Muscle layer of duodenum (tissue), 2 donors: ENCODE results near the gene MYO3B.
"Not testable (repeated sequence)": the region's sequence is repeated elsewhere in the genome, so short reads cannot be mapped to it uniquely, and the experiment has no call there.

Experiments used
- H3K27ac ChIP-seq: one replicate; pipeline ENCODE4 v1.7.0; 2013; ENCODE audit warnings: mild to moderate bottlenecking, low read length
- H3K27me3 ChIP-seq: one replicate; pipeline ENCODE4 v1.7.0; 2013; ENCODE audit warnings: low read depth, mild to moderate bottlenecking, control low read depth, low read length
- H3K36me3 ChIP-seq, 2 donors: one replicate each; pipeline ENCODE4 v1.7.0; 2013; ENCODE audit warnings: low read length in 2 of 2, control low read depth in 1 of 2, mild to moderate bottlenecking in 1 of 2; ENCODE audit not compliant: insufficient read depth in 2 of 2, control insufficient read depth in 1 of 2
- H3K4me1 ChIP-seq, 2 donors: one replicate each; pipeline ENCODE4 v1.7.0; 2013; ENCODE audit warnings: low read length in 2 of 2, mild to moderate bottlenecking in 2 of 2, control low read depth in 1 of 2, moderate library complexity in 1 of 2; ENCODE audit not compliant: insufficient read depth in 2 of 2, control insufficient read depth in 1 of 2
- H3K4me3 ChIP-seq, 2 donors: one replicate each; pipeline ENCODE4 v1.7.0; 2013; ENCODE audit warnings: low read length in 2 of 2, low read depth in 1 of 2, mild to moderate bottlenecking in 1 of 2
- H3K9me3 ChIP-seq, 2 donors: one replicate each; pipeline ENCODE4 v1.7.0; 2013; ENCODE audit warnings: low read length in 2 of 2, control low read depth in 1 of 2, mild to moderate bottlenecking in 1 of 2; ENCODE audit not compliant: control insufficient read depth in 1 of 2
- donor health status: healthy.

MYO3B gene

DNA sequence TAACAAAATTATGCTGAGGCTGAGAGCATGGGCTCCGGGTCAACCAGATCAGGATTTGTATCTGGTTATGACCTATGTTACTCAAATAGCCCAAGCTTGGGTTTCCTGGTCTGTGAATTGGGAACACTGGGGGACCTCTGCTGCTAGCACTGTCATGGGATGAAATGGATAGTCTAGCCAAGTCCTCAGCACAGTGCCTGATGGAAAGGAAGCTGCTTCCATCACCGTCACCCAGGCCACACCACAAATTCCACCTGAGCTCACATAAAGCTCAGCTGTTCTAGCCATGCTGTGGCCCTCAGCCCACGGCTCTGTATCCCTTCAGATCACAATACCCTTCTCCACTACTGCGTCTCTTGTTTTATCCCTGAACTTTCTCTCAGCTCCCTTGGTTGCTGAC is 357.6 kb downstream of the MYO3B start:
- Histone ChIP-seq H3K27ac (no peak overlapping the region), H3K9me3 (no peaks in the 10 kb centered on the region), H3K36me3 (no peaks in the 10 kb centered on the region), H3K4me1 (peaks cover 0 to 4% of the 10 kb centered on the region in 2 donors), H3K27me3 (no peaks in the 10 kb centered on the region), H3K4me3 (no peak overlapping the region)

DNA sequence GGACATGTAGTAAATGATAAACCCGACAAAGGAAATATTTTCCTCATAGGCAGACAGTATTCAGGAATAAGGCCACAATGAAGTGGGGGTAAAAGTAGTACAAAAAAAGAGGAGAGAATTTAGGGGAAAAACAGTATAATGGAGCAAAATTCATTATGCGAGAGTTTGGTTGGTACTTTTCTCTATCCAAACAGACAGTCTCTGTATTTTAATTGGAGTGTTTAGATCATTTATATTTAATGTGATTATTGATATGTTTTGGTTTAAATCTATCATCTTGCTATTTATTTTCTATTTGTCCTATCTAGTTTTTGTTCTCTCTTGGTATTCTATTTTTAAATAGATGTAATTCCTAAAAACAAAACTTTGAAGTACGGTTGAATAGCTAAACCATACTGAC is 366.9 kb downstream of the MYO3B start:
- no peaks in the 10 kb centered on the region for H3K27me3 ChIP-seq
- H3K4me1 ChIP-seq = no peaks in the 10 kb centered on the region
- H3K36me3 ChIP-seq = no peaks in the 10 kb centered on the region
- peaks cover 0 to 4% of the 10 kb centered on the region in 2 donors for H3K9me3 ChIP-seq
- H3K4me3 ChIP-seq = no peak overlapping the region
- H3K27ac ChIP-seq = no peak overlapping the region

DNA sequence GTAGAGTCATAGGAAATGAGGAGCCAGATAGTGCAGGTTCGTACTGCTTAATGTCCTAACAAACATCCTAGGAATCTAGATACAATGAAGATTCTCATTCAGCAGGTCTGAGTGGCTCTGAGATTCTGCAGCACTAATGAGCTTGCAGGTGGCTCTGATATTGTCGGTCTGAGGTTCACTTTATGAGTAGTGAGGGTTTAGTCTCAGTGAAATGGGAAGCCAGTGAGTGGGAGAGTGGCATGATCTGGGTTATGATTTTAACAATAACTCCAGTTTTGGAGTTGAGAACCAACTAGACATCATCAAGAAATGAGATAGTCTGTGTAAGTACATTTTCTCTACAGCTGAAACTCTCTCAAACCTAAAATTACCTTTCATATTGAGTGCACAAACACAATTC is 370.4 kb downstream of the MYO3B start:
- Histone ChIP-seq H3K4me1 (no peaks in the 10 kb centered on the region), H3K27ac (no peak overlapping the region), H3K9me3 (peaks cover 0 to 15% of the 10 kb centered on the region in 2 donors), H3K27me3 (no peaks in the 10 kb centered on the region), H3K36me3 (no peaks in the 10 kb centered on the region), H3K4me3 (no peak overlapping the region)

DNA sequence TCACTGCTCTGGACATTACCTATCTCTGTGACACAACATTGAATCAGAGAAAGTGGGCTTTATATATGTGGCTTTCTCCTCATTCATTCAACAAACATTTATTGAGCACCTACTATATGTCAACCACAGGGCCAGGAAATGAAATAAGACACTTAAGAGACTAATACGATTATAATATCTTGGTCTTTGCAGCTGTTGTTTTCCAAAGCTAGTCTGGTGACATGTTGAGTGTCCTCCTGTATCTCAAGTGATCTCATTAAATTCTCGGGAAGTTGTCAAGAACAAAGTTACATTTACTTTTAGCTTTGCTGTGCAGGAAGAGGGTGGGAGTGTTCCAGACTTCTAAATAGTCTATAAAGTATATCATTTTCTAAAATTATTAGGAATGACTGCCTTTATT is 372.6 kb downstream of the MYO3B start:
- no peak overlapping the region for H3K4me3 ChIP-seq

DNA sequence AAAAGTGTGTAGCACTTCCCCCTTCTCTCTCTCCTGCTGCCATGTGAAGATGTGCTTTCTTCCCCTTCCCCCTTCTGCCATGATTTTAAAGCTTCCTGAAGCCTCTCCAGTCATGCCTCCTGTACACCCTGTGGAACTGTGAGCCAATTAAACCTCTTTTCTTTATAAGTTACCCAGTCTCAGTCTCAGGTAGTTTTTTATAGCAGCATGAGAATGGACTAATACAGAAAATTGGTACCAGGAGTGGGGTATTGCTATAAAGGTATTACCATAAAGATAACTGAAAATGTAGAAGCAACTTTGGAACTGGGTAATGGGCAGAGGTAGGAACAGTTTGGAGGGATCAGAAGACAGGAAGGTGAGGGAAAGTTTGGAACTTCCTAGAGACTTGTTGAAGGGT is 374.0 kb downstream of the MYO3B start:
- not testable (repeated sequence) for H3K27ac ChIP-seq, H3K4me3 ChIP-seq, H3K4me1 ChIP-seq, H3K36me3 ChIP-seq, H3K27me3 ChIP-seq
- H3K9me3 ChIP-seq = peaks cover 0 to 10% of the 10 kb centered on the region in 2 donors

More for the DNA sequence above, 372.6 kb downstream of the MYO3B start:
- Histone ChIP-seq H3K27me3 (no peaks in the 10 kb centered on the region), H3K27ac (no peak overlapping the region), H3K9me3 (peaks cover 0 to 10% of the 10 kb centered on the region in 2 donors), H3K36me3 (no peaks in the 10 kb centered on the region), H3K4me1 (peaks cover 0 to 4% of the 10 kb centered on the region in 2 donors)

DNA sequence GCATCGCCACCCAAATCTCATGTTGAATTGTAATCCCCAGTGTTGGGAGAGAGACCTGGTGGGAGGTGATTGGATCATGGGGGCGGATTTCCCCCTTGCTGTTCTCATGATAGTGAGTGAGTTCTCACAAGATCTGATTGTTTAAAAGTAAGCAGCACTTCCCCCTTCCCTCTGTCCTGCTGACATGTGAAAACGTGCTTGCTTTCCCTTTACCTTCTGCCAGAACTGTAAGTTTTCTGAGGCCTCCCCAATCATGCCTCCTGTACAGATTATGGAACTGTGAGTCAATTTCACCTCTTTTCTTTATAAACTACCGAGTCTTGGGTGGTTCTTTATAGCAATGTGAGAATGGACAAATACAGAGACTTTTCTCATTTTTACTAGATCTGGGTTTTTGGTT is 375.8 kb downstream of the MYO3B start:
- Histone ChIP-seq H3K36me3 (no peaks in the 10 kb centered on the region), H3K27me3 (no peaks in the 10 kb centered on the region), H3K4me1 (peaks cover 0 to 4% of the 10 kb centered on the region in 2 donors), H3K4me3 (no peak overlapping the region), H3K9me3 (peaks cover 0 to 10% of the 10 kb centered on the region in 2 donors), H3K27ac (no peak overlapping the region)

DNA sequence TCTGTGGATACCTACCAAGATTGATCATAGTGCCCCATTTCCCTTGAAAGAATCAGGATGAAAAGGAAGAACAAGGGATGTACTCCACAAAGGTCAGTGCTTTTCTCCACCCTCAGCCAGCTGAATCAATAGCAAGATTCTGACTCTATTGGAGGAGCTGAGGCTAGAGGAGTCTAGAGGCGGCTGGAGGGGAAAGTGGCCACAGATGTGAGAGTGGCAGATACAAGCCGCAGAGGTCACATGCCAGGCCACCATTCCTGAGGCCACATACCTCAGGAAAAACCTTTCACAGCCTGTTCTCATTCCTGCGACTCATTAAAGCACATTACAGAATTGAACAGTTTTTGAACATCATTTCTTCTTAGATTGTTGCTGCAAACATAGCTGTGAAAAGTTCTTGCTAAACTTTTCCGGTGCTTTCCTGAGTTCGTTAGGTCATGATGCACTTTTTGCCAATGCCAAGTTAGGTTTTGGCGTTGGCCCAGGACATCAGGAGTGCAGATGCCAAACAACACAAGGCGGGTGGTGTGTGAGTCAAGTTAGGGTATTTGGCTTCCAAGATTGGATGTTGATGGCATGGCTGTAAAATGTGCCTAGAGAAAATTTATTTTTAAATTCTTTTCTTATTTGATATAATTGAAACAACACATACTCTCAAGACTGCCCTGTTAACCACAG is 376.5 kb downstream of the MYO3B start:
- Histone ChIP-seq H3K4me3 (no peak overlapping the region), H3K27me3 (no peaks in the 10 kb centered on the region), H3K36me3 (no peaks in the 10 kb centered on the region), H3K27ac (no peak overlapping the region), H3K9me3 (peaks cover 0 to 10% of the 10 kb centered on the region in 2 donors), H3K4me1 (peaks cover 0 to 4% of the 10 kb centered on the region in 2 donors)

DNA sequence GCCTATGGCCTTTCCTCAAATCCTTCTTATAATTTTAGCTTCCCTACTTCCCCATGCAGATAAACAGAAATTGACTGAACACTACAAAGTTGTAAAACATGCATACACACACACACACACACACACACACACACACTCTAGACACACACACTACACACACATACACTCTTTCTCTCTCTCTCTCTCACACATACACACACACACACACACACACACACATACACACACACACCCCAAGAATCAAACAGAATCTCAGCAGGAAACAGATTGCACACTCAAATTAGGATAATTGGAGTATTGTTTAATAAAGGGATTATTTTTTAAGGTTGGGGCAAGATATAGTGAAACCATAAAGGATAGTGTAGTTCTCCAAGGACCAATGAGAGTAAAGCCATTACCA is 385.0 kb downstream of the MYO3B start:
- no peaks in the 10 kb centered on the region for H3K9me3 ChIP-seq
- H3K4me3 ChIP-seq = no peak overlapping the region
- H3K27ac ChIP-seq = no peak overlapping the region
- no peaks in the 10 kb centered on the region for H3K4me1 ChIP-seq
- H3K36me3 ChIP-seq = no peaks in the 10 kb centered on the region
- H3K27me3 ChIP-seq = no peaks in the 10 kb centered on the region

DNA sequence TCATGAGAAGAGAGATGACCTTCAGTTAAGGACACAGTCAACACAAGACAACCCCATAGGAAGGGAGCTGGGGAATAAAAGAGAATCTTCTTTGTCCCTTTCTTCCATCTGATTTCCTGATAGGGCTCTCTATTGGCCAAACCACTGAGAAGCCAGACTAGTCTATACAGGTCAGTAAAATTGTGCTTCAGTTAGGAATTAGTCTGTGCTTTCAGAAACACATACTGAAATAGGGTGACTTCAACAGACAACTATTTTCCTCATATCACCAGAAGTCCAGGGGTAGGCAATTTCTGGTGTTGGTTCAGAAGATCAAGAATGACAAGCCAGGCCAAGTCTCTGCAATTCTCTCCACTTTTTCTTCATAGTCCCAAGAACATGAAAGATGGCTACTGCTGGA is 385.5 kb downstream of the MYO3B start:
- H3K4me3 ChIP-seq = no peak overlapping the region
- no peaks in the 10 kb centered on the region for H3K4me1 ChIP-seq
- H3K27me3 ChIP-seq = no peaks in the 10 kb centered on the region
- H3K36me3 ChIP-seq = no peaks in the 10 kb centered on the region
- no peaks in the 10 kb centered on the region for H3K9me3 ChIP-seq
- no peak overlapping the region for H3K27ac ChIP-seq

DNA sequence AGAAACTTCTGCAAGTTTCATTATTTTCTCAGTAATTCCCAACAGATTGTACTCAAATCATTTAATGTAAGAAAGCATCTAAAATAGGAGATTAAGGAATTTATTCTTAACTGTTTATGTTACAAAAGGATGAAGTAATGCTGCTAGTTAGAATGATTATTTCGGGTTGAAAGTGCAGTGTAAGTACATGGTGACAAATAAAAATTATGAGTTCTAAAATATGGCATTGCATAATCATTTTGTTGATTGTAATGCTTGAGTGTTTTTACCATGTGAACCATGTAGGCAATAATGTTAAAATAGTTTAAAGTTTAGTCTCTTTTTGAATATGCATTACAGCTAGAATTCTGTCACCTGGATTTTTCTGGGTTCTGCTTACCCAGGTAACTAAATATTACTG is 388.2 kb downstream of the MYO3B start:
- Histone ChIP-seq H3K27ac (no peak overlapping the region), H3K4me3 (no peak overlapping the region), H3K27me3 (no peaks in the 10 kb centered on the region), H3K36me3 (no peaks in the 10 kb centered on the region), H3K9me3 (no peaks in the 10 kb centered on the region), H3K4me1 (no peaks in the 10 kb centered on the region)

DNA sequence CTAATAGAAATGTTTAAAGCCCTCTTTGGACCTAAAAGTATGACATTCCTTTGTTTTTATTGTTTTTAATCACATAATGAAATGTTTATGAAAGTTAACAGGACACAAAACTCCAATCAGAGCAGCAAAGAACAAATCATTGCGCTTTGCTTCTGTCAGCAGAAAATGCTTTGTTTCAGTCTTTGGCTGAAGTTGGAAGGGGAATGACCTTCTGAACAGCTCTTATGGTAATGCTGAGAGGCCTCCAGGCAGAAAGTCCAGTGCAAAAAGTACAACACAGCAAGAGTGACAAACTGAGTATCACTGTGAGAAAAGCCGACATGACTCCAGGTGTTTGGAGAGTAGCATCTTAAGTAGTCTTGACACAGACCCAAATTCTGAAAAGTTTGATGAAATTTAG is 389.5 kb downstream of the MYO3B start:
- Histone ChIP-seq H3K9me3 (no peaks in the 10 kb centered on the region), H3K4me3 (no peak overlapping the region), H3K27me3 (no peaks in the 10 kb centered on the region), H3K27ac (no peak overlapping the region), H3K4me1 (no peaks in the 10 kb centered on the region), H3K36me3 (no peaks in the 10 kb centered on the region)

DNA sequence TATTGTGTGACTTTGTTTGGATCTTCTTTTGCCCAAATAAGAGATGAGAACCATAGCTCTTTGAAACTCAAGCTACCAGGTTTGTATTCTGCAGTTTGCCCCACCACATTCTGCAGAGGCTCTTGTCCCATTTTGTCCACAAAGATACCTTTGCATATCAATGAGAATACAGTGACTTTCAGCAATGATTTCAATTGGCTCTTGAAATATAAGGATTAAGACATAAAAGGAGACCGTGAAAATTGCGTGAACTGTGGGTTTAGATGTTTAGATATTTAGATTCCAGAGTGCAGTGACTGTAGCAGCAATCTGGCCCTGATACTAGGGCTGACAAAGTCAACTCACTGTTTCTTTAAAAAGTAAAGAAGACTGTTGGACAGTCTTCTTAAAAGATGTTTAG is 390.6 kb downstream of the MYO3B start:
- no peaks in the 10 kb centered on the region for H3K27me3 ChIP-seq
- H3K9me3 ChIP-seq = no peaks in the 10 kb centered on the region
- H3K4me3 ChIP-seq = no peak overlapping the region
- no peaks in the 10 kb centered on the region for H3K4me1 ChIP-seq
- H3K36me3 ChIP-seq = no peaks in the 10 kb centered on the region
- no peak overlapping the region for H3K27ac ChIP-seq
